Caco-2 (cell line): Measurements from ENCODE around the gene UGT1A4. TPM values are rescaled to one million over a fixed set of nuclear protein-coding genes. Genes with fewer than 3 reads are reported as not detected.

Experiments used
- BruUV-seq: library from RNA; stranded (reverse); fragments of 400-500 nt; replicated peaks from 2 replicates; lab custom pipeline; 2021; lab: Mats Ljungman, UMichigan
- CTCF ChIA-PET: fragments of 300-600 bp; sonication (Branson Sonifier 250); formaldehyde crosslinking; loops from one replicate; lab custom pipeline; 2022; ENCODE audit warnings: antibody characterized with exemption; lab: Charles Lee
- POLR2A ChIA-PET: fragments of 300-600 bp; sonication (Branson Sonifier 250); formaldehyde crosslinking; loops from one replicate; lab custom pipeline; 2022; ENCODE audit warnings: antibody characterized with exemption; lab: Charles Lee
- DNase-seq, 2 experiments: peaks; one replicate each; pipeline versions ENCODE4 v3.0.0 to v3.0.0-alpha.2; 2020 to 2022
- H3K27me3 ChIP-seq: replicated peaks from 2 replicates; pipeline ENCODE4 v1.6.0; 2011; ENCODE audit warnings: low read length; ENCODE audit not compliant: control insufficient read depth, insufficient read depth
- H3K36me3 ChIP-seq: 2 replicates; pipeline ENCODE4 v1.5.1; 2011; ENCODE audit warnings: low read length; ENCODE audit not compliant: control insufficient read depth, insufficient read depth
- H3K4me1 ChIP-seq: fragments of 250-450 bp; sonication (Bioruptor Pico); 2 replicates; pipeline ENCODE4 v1.5.1; 2020; ENCODE audit warnings: mild to moderate bottlenecking
- H3K4me3 ChIP-seq: 2 replicates; pipeline ENCODE4 v1.5.1; 2011; ENCODE audit warnings: low read depth, mild to moderate bottlenecking, control low read depth, low read length
- H3K9me3 ChIP-seq: fragments of 250-450 bp; sonication (Bioruptor Pico); 2 replicates; pipeline ENCODE4 v1.5.1; 2020; ENCODE audit warnings: mild to moderate bottlenecking, moderate library complexity
- H3K27ac Mint-ChIP-seq: one replicate; pipeline ENCODE4 v1.8.0; 2022; ENCODE audit warnings: mixed read lengths; ENCODE audit not compliant: unreplicated experiment
- H3K27me3 Mint-ChIP-seq: one replicate; pipeline ENCODE4 v1.8.0; 2022; ENCODE audit warnings: mixed read lengths; ENCODE audit not compliant: insufficient read depth, unreplicated experiment
- H3K36me3 Mint-ChIP-seq: one replicate; pipeline ENCODE4 v1.8.0; 2022; ENCODE audit warnings: mild to moderate bottlenecking, mixed read lengths; ENCODE audit not compliant: insufficient read depth, unreplicated experiment
- H3K4me1 Mint-ChIP-seq: one replicate; pipeline ENCODE4 v1.8.0; 2022; ENCODE audit warnings: low read depth, mixed read lengths; ENCODE audit not compliant: unreplicated experiment
- H3K4me3 Mint-ChIP-seq: one replicate; pipeline ENCODE4 v1.8.0; 2022; ENCODE audit warnings: mild to moderate bottlenecking, moderate library complexity, mixed read lengths; ENCODE audit not compliant: unreplicated experiment
- H3K9me3 Mint-ChIP-seq: one replicate; pipeline ENCODE4 v1.8.0; 2022; ENCODE audit warnings: mixed read lengths; ENCODE audit not compliant: unreplicated experiment
- CTCF ChIP-seq, 2 experiments: fragments of 200-600 bp in 1 of 2; IDR thresholded peaks; 1 replicate in 1 of 2; 2 replicates in 1 of 2; pipeline versions ENCODE4 v1.5.1 to v1.8.0; 2011 to 2022; ENCODE audit warnings: antibody characterized with exemption in 1 of 2, control low read depth in 1 of 2, inconsistent platforms in 1 of 2, low read depth in 1 of 2, low read length in 1 of 2, mild to moderate bottlenecking in 1 of 2, moderate library complexity in 1 of 2; ENCODE audit not compliant: insufficient read depth in 1 of 2, severe bottlenecking in 1 of 2, unreplicated experiment in 1 of 2
- intact Hi-C: fragments of 100-400 bp; cut with micrococcal nuclease; formaldehyde crosslinking; loops from one replicate; pipeline ENCODE4 v1.10.0; 2022; ENCODE audit not compliant: unreplicated experiment
- total RNA-seq: library from RNA; stranded (reverse); gene quantifications from 2 replicates; pipeline ENCODE4 v1.2.3, GENCODE V29; 2022

UGT1A4 gene
- total RNA-seq, 1 experiment from 2014 or later = 0.79 TPM

DNA sequence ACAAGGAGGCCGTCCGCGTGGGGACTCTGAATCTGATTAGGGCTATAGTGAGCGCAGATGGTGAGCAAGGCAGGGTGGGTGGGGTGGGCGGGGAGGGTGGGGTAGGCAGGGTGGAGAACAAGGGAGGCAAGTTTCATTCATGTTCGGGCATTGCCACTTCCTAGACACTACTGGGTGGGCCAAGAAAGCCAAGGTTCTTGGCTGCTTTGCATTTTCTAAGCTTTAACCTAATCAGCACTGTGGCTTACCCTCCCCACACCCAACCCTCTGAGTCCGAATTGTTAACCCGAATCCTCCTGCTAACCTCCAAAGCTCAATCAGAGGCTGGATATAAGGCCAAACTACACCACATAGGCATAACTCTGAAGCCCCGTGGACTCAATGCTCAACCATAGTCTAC is 77.7 kb downstream of the UGT1A4 start:
- CTCF ChIA-PET = no interaction called here
- H3K36me3 Mint-ChIP-seq = no peaks in the 10 kb centered on the region
- H3K4me3 Mint-ChIP-seq = no peak overlapping the region

GRCh38 chr2:233798335-233799086 is 80.0 kb downstream of the UGT1A4 start:
- no peak for TF ChIP-seq CTCF (IDR thresholded peaks at IDR 0.05; ENCODE audit: insufficient read depth in 1 of 2, low read depth in 1 of 2, low read length in 1 of 2, severe bottlenecking in 1 of 2, unreplicated experiment in 1 of 2)
- POLR2A ChIA-PET = no interaction called here
- H3K27me3 Mint-ChIP-seq = no peaks in the 10 kb centered on the region
- intact Hi-C loops = no loop called here
- H3K4me1 Mint-ChIP-seq = no peaks in the 10 kb centered on the region
- no peak overlapping the region for H3K27ac Mint-ChIP-seq
- no peak for DNase-seq
- no peaks in the 10 kb centered on the region for H3K9me3 Mint-ChIP-seq
- H3K4me3 Mint-ChIP-seq = no peak overlapping the region
- Histone ChIP-seq H3K27me3 (no peaks in the 10 kb centered on the region), H3K36me3 (no peaks in the 10 kb centered on the region), H3K4me3 (no peak overlapping the region), H3K9me3 (no peaks in the 10 kb centered on the region), H3K4me1 (no peaks in the 10 kb centered on the region)
- CTCF ChIA-PET = no interaction called here
- H3K36me3 Mint-ChIP-seq = no peaks in the 10 kb centered on the region
- BruUV-seq = no TSS peak

More for the DNA sequence above, 77.7 kb downstream of the UGT1A4 start:
- Mint-ChIP-seq H3K4me1 (no peaks in the 10 kb centered on the region), H3K9me3 (no peaks in the 10 kb centered on the region), H3K27me3 (no peaks in the 10 kb centered on the region), H3K27ac (no peak overlapping the region)
- intact Hi-C loops = no loop called here
- no peaks in the 10 kb centered on the region for H3K27me3 ChIP-seq
- H3K9me3 ChIP-seq = no peaks in the 10 kb centered on the region
- no TSS peak for BruUV-seq
- H3K36me3 ChIP-seq = no peaks in the 10 kb centered on the region
- DNase-seq = no peak
- POLR2A ChIA-PET = no interaction called here
- no peak for TF ChIP-seq CTCF (IDR thresholded peaks at IDR 0.05; ENCODE audit: insufficient read depth in 1 of 2, low read depth in 1 of 2, low read length in 1 of 2, severe bottlenecking in 1 of 2, unreplicated experiment in 1 of 2)
- H3K4me1 ChIP-seq = no peaks in the 10 kb centered on the region
- H3K4me3 ChIP-seq = no peak overlapping the region

GRCh38 chr2:233799087-233799665 is 80.6 kb downstream of the UGT1A4 start:
- no peak overlapping the region for H3K4me3 Mint-ChIP-seq
- Histone ChIP-seq H3K4me1 (no peaks in the 10 kb centered on the region), H3K27me3 (no peaks in the 10 kb centered on the region), H3K36me3 (no peaks in the 10 kb centered on the region), H3K9me3 (no peaks in the 10 kb centered on the region), H3K4me3 (no peak overlapping the region)
- no peaks in the 10 kb centered on the region for H3K4me1 Mint-ChIP-seq
- no peak for TF ChIP-seq CTCF (IDR thresholded peaks at IDR 0.05; ENCODE audit: insufficient read depth in 1 of 2, low read depth in 1 of 2, low read length in 1 of 2, severe bottlenecking in 1 of 2, unreplicated experiment in 1 of 2)
- no peaks in the 10 kb centered on the region for H3K36me3 Mint-ChIP-seq
- H3K27me3 Mint-ChIP-seq = no peaks in the 10 kb centered on the region
- ChIA-PET POLR2A (no interaction called here), CTCF (no interaction called here)
- intact Hi-C loops = no loop called here
- no peak for DNase-seq
- H3K9me3 Mint-ChIP-seq = no peaks in the 10 kb centered on the region
- BruUV-seq = no TSS peak
- H3K27ac Mint-ChIP-seq = no peak overlapping the region
